ENCODE results near the gene POU4F2.

GRCh38 chr4:146646593-146647325 is 8.1 kb downstream of the POU4F2 start:
- TF ChIP-seq CTCF (IDR thresholded peaks at IDR 0.05) = no peak
- no peak for TF ChIP-seq POLR2A (IDR thresholded peaks at IDR 0.05)
- no peak for TF ChIP-seq POLR2AphosphoS5 (IDR thresholded peaks at IDR 0.05)

All from prostate gland (tissue), 2 donors.